SU-DHL-6 (cell line): Measurements from ENCODE around the gene ADCY3.
"Not testable (repeated sequence)": the region's sequence is repeated elsewhere in the genome, so short reads cannot be mapped to it uniquely, and the experiment has no call there.

Experiments used
- H2AFZ ChIP-seq: fragments of 200-600 bp; sonication (generic); 2 replicates; pipeline ENCODE4 v1.6.1; 2014; ENCODE audit warnings: low read depth, mild to moderate bottlenecking, moderate library complexity, mixed read lengths, antibody characterized with exemption, low read length; ENCODE audit not compliant: severe bottlenecking
- H3F3A ChIP-seq: fragments of 200-600 bp; shearing (Covaris generic); 2 replicates; pipeline ENCODE4 v1.6.0; 2016; ENCODE audit warnings: antibody characterized with exemption, mild to moderate bottlenecking; ENCODE audit not compliant: insufficient read depth
- H3K27ac ChIP-seq: fragments of 200-600 bp; sonication (generic); 2 replicates; pipeline ENCODE4 v1.5.1; 2016; ENCODE audit warnings: low read depth, mild to moderate bottlenecking, low read length, moderate library complexity, mixed read lengths
- H3K27me3 ChIP-seq: fragments of 200-600 bp; sonication (generic), shearing (Covaris generic); 2 replicates; pipeline ENCODE4 v1.6.0; 2014; ENCODE audit warnings: mild to moderate bottlenecking, low read length
- H3K36me3 ChIP-seq: fragments of 200-600 bp; sonication (generic); 2 replicates; pipeline ENCODE4 v1.6.1; 2014; ENCODE audit warnings: mild to moderate bottlenecking, low read length, mixed read lengths
- H3K4me2 ChIP-seq: fragments of 300-600, 200-600 bp; shearing (Covaris generic), sonication (generic); 2 replicates; pipeline ENCODE4 v1.6.0; 2014; ENCODE audit warnings: low read length, low read depth, mild to moderate bottlenecking; ENCODE audit not compliant: poor library complexity, severe bottlenecking
- H3K4me3 ChIP-seq: fragments of 200-600 bp; sonication (generic); 2 replicates; pipeline ENCODE4 v1.5.1; 2014; ENCODE audit warnings: antibody characterized with exemption, low read length, mild to moderate bottlenecking, mixed read lengths; ENCODE audit not compliant: insufficient read depth, poor library complexity, severe bottlenecking
- H3K79me2 ChIP-seq: fragments of 200-600 bp; sonication (generic); 2 replicates; pipeline ENCODE4 v1.6.1; 2014; ENCODE audit warnings: mild to moderate bottlenecking, low read length, moderate library complexity; ENCODE audit not compliant: insufficient read depth
- H3K9ac ChIP-seq: fragments of 200-600 bp; sonication (generic); 2 replicates; pipeline ENCODE4 v1.7.0; 2014; ENCODE audit warnings: mild to moderate bottlenecking, low read length
- H3K9me2 ChIP-seq: fragments of 200-600 bp; sonication (generic); replicated peaks from 2 replicates; pipeline ENCODE4 v1.6.1; 2014; ENCODE audit warnings: low read length; ENCODE audit not compliant: insufficient read depth
- H3K9me3 ChIP-seq: fragments of 200-600 bp; sonication (generic); 2 replicates; pipeline ENCODE4 v1.6.1; 2014; ENCODE audit warnings: low read length, mixed read lengths; ENCODE audit not compliant: insufficient read depth
- H4K20me1 ChIP-seq: fragments of 200-600 bp; sonication (generic); 2 replicates; pipeline ENCODE4 v1.6.1; 2014; ENCODE audit warnings: low read depth, mild to moderate bottlenecking, antibody characterized with exemption, low read length, moderate library complexity, mixed read lengths
- CTCF ChIP-seq: fragments of 200-600 bp; sonication (generic); IDR thresholded peaks from one replicate; pipeline ENCODE4 v1.5.1; 2017; ENCODE audit warnings: antibody characterized with exemption, mild to moderate bottlenecking, low read length, moderate library complexity; ENCODE audit not compliant: insufficient read depth, poor library complexity, severe bottlenecking
- EZH2phosphoT487 ChIP-seq: fragments of 200-600 bp; sonication (generic), shearing (Covaris generic); conservative IDR thresholded peaks from 2 replicates; pipeline ENCODE4 v1.6.1; 2018; ENCODE audit warnings: mild to moderate bottlenecking, antibody characterized with exemption, low read length, moderate library complexity, mixed read lengths

ADCY3 gene

GRCh38 chr2:24837996-24838513 lies 82.0 kb downstream of the ADCY3 start:
- Histone ChIP-seq H3K9ac (no peak overlapping the region), H4K20me1 (no peaks in the 10 kb centered on the region), H3K9me2 (no peaks in the 10 kb centered on the region), H3K79me2 (no peaks in the 10 kb centered on the region), H3K27me3 (no peaks in the 10 kb centered on the region), H3F3A (no peaks in the 10 kb centered on the region), H3K36me3 (no peaks in the 10 kb centered on the region), H3K27ac (no peak overlapping the region), H3K4me3 (no peak overlapping the region), H3K4me2 (no peak overlapping the region), H2AFZ (no peak overlapping the region), H3K9me3 (no peaks in the 10 kb centered on the region)
- TF ChIP-seq CTCF (no peak), EZH2phosphoT487 (no peak)

GRCh38 chr2:24836706-24837105 lies 83.3 kb downstream of the ADCY3 start:
- no peak overlapping the region for H3K9ac ChIP-seq
- no peaks in the 10 kb centered on the region for H3K36me3 ChIP-seq
- H3K4me3 ChIP-seq: no peak overlapping the region
- no peaks in the 10 kb centered on the region for H3K27me3 ChIP-seq
- no peaks in the 10 kb centered on the region for H3K9me2 ChIP-seq
- H2AFZ ChIP-seq: no peak overlapping the region
- H3K4me2 ChIP-seq: no peak overlapping the region
- no peaks in the 10 kb centered on the region for H4K20me1 ChIP-seq
- no peaks in the 10 kb centered on the region for H3F3A ChIP-seq
- H3K9me3 ChIP-seq: no peaks in the 10 kb centered on the region
- TF ChIP-seq CTCF: no peak
- TF ChIP-seq EZH2phosphoT487: no peak
- H3K27ac ChIP-seq: no peak overlapping the region
- no peaks in the 10 kb centered on the region for H3K79me2 ChIP-seq

GRCh38 chr2:24836206-24836605 lies 83.8 kb downstream of the ADCY3 start:
- Histone ChIP-seq H3K27me3 (no peaks in the 10 kb centered on the region), H3K36me3 (no peaks in the 10 kb centered on the region), H3K9me2 (no peaks in the 10 kb centered on the region), H3F3A (no peaks in the 10 kb centered on the region), H3K9me3 (no peaks in the 10 kb centered on the region), H2AFZ (no peak overlapping the region), H3K4me2 (no peak overlapping the region), H3K4me3 (no peak overlapping the region), H3K79me2 (no peaks in the 10 kb centered on the region), H3K27ac (no peak overlapping the region), H3K9ac (no peak overlapping the region), H4K20me1 (no peaks in the 10 kb centered on the region)
- TF ChIP-seq CTCF (no peak), EZH2phosphoT487 (no peak)

GRCh38 chr2:24835411-24835810 lies 84.6 kb downstream of the ADCY3 start:
- H2AFZ ChIP-seq, H3K4me3 ChIP-seq, H3K9me2 ChIP-seq, H3K9ac ChIP-seq, H3F3A ChIP-seq, H3K27me3 ChIP-seq, H3K27ac ChIP-seq, H3K9me3 ChIP-seq, H3K36me3 ChIP-seq, H4K20me1 ChIP-seq, H3K79me2 ChIP-seq, H3K4me2 ChIP-seq: not testable (repeated sequence)
